ENCODE data around the gene MAP7. TPM values are rescaled to one million over a fixed set of nuclear protein-coding genes. Genes with fewer than 3 reads are reported as not detected.
A peak's percentile ranks its signal among the peaks of the same experiment; 100 is the strongest.

MAP7 gene
- total RNA-seq, 2 donors from 2014 or later, result 69.4 to 74.3 TPM

DNA sequence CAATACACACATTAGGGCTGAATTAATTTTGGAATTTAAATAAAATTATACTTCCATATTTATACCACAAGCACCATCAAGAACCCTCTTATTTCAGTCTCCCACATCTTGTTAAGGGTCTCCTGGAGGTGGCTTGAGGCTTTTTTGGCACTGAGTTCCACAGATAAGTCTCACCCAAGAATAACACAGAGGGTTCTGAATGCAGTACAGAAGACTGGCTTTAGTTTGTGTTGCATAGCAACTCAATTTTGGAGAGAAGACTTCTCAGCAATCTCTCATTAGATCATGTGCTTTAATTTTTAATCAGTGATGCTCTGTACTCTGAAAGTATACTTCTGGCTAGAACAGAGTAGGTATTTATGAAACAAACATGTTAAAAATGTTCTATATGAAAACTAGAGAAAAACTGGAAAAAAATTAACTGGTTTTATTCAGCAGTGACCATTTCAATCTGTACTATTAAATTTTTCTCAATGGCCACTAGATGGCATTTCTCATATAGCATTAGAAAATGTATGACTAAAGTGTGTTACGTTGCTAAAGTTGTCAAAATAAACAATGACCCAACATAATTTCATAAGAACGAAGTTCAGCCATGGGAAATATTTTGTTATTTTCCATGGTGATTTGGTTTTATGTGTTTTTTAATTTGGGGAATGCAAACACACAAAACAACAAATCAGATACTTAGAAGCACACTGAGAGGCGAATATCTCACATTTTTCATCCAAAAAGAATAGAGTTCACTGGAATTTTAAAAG lies 32.7 kb upstream of the MAP7 start:
- Histone ChIP-seq H3K4me1 (no peaks in the 10 kb centered on the region), H3K9ac (ENCODE audit: low read depth in 2 of 2, low read length in 2 of 2) (no peak overlapping the region), H3K27ac (no peak overlapping the region), H3K36me3 (no peaks in the 10 kb centered on the region), H3K4me3 (no peak overlapping the region), H3K9me3 (no peaks in the 10 kb centered on the region), H3K27me3 (no peaks in the 10 kb centered on the region)
- DNase-seq, result no peak
- intact Hi-C loops (cut with DNase I), result loop anchor here (5.0 kb wide), 1 partner anchor 209 kb away; the partner anchor contains the start of gene MAP3K5
- TF ChIP-seq, protein P1, sequence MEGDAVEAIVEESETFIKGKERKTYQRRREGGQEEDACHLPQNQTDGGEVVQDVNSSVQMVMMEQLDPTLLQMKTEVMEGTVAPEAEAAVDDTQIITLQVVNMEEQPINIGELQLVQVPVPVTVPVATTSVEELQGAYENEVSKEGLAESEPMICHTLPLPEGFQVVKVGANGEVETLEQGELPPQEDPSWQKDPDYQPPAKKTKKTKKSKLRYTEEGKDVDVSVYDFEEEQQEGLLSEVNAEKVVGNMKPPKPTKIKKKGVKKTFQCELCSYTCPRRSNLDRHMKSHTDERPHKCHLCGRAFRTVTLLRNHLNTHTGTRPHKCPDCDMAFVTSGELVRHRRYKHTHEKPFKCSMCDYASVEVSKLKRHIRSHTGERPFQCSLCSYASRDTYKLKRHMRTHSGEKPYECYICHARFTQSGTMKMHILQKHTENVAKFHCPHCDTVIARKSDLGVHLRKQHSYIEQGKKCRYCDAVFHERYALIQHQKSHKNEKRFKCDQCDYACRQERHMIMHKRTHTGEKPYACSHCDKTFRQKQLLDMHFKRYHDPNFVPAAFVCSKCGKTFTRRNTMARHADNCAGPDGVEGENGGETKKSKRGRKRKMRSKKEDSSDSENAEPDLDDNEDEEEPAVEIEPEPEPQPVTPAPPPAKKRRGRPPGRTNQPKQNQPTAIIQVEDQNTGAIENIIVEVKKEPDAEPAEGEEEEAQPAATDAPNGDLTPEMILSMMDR (IDR thresholded peaks at IDR 0.05), result peak; percentile 59

DNA sequence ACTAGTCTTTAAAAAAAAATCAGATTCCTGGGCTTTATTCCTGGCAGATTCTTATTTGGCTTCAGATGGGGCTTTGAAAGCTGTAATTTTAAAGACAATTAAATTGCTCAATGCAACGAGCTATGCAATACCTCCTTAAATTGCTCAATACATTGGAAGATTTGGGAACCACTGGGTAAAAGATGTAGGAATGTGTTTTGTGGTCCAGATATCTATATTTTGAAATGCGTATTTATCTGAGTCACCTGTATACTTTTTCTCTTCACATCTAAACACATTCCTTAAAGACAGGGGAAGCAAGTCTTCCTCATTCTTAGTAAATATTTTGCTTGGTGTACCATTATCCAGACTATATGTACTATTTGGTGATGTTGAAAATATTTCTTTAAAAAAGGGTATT lies 29.6 kb upstream of the MAP7 start:
- Histone ChIP-seq H3K4me3 (no peak overlapping the region), H3K36me3 (no peaks in the 10 kb centered on the region), H3K9ac (ENCODE audit: low read depth in 2 of 2, low read length in 2 of 2) (no peak overlapping the region), H3K27me3 (no peaks in the 10 kb centered on the region), H3K27ac (no peak overlapping the region), H3K4me1 (no peaks in the 10 kb centered on the region), H3K9me3 (no peaks in the 10 kb centered on the region)
- TF ChIP-seq, protein P1 (IDR thresholded peaks at IDR 0.05), result no peak
- intact Hi-C loops (cut with DNase I), result loop anchor here (5.0 kb wide), 1 partner anchor 213 kb away; the partner anchor contains the start of gene MAP3K5
- no peak for DNase-seq

DNA sequence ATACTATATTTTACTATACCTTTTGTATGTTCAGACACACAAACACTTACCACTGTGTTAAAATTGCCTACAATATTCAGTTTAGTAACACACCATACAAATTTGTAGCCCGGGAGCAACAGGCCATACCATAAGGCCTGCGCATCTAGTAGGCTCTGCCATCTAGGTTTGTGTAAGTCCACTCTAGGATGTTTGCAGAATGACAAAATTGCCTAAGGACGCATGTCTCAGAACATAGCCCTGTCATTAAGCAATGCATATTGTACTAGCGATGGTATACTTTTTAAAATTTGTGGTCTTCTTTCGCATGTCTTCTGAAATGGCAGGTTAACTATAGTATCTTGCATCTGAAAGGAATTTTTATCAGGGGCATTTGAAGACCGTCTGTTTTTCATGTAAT lies 26.6 kb upstream of the MAP7 start:
- Histone ChIP-seq H3K27ac (no peak overlapping the region), H3K9me3 (no peaks in the 10 kb centered on the region), H3K27me3 (no peaks in the 10 kb centered on the region), H3K9ac (ENCODE audit: low read depth in 2 of 2, low read length in 2 of 2) (peak overlapping the region in 1 of 2 donors; percentile 35), H3K4me3 (no peak overlapping the region), H3K36me3 (no peaks in the 10 kb centered on the region), H3K4me1 (no peaks in the 10 kb centered on the region)
- no peak for DNase-seq
- TF ChIP-seq, protein P1 (IDR thresholded peaks at IDR 0.05), result no peak
- intact Hi-C loops (cut with DNase I), result no loop called here

DNA sequence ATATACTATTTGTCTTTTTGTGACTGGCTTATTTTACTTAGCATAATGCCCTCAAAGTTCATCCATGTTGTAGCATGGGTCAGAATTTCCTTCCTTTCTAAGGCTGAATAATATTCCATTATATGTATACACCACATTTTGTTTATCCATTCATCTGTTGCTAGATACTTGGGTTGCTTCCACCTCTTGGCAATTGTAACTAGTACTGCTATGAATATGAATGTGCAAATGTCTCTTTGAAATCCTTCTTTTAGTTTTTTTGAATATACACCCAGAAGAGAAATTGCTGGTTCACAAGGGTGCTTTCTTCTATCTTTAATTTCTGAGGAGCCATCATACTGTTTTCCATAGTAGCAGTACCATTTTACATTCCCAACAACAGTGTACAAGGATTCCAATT lies 21.3 kb upstream of the MAP7 start:
- no peak overlapping the region for H3K4me3 ChIP-seq
- H3K27me3 ChIP-seq, result no peaks in the 10 kb centered on the region
- intact Hi-C loops (cut with DNase I), result no loop called here
- no peaks in the 10 kb centered on the region for H3K4me1 ChIP-seq
- H3K9me3 ChIP-seq, result no peaks in the 10 kb centered on the region
- H3K27ac ChIP-seq, result no peak overlapping the region
- TF ChIP-seq, protein P1 (IDR thresholded peaks at IDR 0.05), result no peak
- no peak overlapping the region for H3K9ac ChIP-seq (ENCODE audit: low read depth in 2 of 2, low read length in 2 of 2)
- DNase-seq, result no peak
- no peaks in the 10 kb centered on the region for H3K36me3 ChIP-seq

DNA sequence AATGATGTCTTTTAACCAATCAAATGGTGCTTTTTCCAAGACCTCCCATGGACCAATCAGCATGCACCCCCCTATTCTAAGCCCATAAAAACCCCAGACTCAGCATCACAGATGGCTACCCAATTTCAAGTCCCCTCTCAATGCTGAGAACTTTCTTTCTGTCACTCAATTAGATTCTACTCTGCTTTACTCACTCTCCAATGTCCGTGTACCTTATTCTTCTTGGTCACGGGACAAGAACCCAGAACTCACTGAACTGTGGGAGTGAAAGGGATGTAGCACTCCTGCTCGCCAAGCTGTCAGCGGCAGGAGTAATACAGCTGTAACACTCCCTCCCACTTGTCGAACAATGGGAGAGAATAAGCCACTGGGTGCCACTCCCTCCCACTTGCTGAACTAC lies 20.8 kb upstream of the MAP7 start:
- no peak for DNase-seq
- Histone ChIP-seq H3K9ac (ENCODE audit: low read depth in 2 of 2, low read length in 2 of 2) (no peak overlapping the region), H3K4me3 (no peak overlapping the region), H3K36me3 (no peaks in the 10 kb centered on the region), H3K27me3 (no peaks in the 10 kb centered on the region), H3K27ac (no peak overlapping the region), H3K4me1 (no peaks in the 10 kb centered on the region), H3K9me3 (no peaks in the 10 kb centered on the region)
- TF ChIP-seq, protein P1 (IDR thresholded peaks at IDR 0.05), result no peak
- intact Hi-C loops (cut with DNase I), result no loop called here
